Lower leg skin (tissue), 4 donors: ENCODE data around the gene HMG20A. TPM values are rescaled to one million over a fixed set of nuclear protein-coding genes. Genes with fewer than 3 reads are reported as not detected.

Experiments used
- DNase-seq, 2 donors: peaks; one replicate each; pipeline ENCODE4 v3.0.0-alpha.2; 2019; ENCODE audit warnings: low spot score in 2 of 2
- H3K4me3 ChIP-seq: fragments of 200-600 bp; sonication (generic); 2 replicates; pipeline ENCODE4 v1.5.1; 2017; ENCODE audit warnings: mild to moderate bottlenecking, low read depth; ENCODE audit not compliant: poor library complexity, severe bottlenecking
- CTCF ChIP-seq, 3 donors: fragments of 450-650 bp; IDR thresholded peaks; one replicate each; pipeline ENCODE4 v1.5.1; 2016; ENCODE audit warnings: antibody characterized with exemption in 3 of 3, mild to moderate bottlenecking in 3 of 3, moderate library complexity in 2 of 3
- POLR2A ChIP-seq, 2 donors: fragments of 450-650 bp; IDR thresholded peaks; one replicate each; pipeline ENCODE4 v1.6.1; 2016 to 2017; ENCODE audit warnings: antibody characterized with exemption in 2 of 2, mild to moderate bottlenecking in 1 of 2, moderate library complexity in 1 of 2
- WGBS, 2 donors: methylation state at CpG; one replicate each; pipeline ENCODE4 v1.1.5; 2018; 5-methylcytosine and 5-hydroxymethylcytosine counted together
- intact Hi-C: fragments of 100-400 bp; cut with DNase I; formaldehyde crosslinking; loops from one replicate; pipeline ENCODE4 v1.15.0; 2023; ENCODE audit warnings: low total_unique reads
- total RNA-seq, 4 donors: library from RNA; depleted of rRNA; stranded (reverse); fragments of >200 nt; gene quantifications; one replicate each; pipeline ENCODE4 v1.1.0, GENCODE V29; 2016

The HMG20A gene
- total RNA-seq = 10 to 100 TPM; 16.8 to 28.1 (median 22.5) TPM

- intact Hi-C loops = no loop called here
- peak within 1 kb of the TSS; percentile 88 for H3K4me3 ChIP-seq
- TF ChIP-seq CTCF (IDR thresholded peaks at IDR 0.05) = no peak
- no peak for TF ChIP-seq POLR2A (IDR thresholded peaks at IDR 0.05)
- peak; percentile 37 to 89 for DNase-seq
- WGBS, 2 donors = 0 to 2% methylated on average over 22 to 24 of the region's 25 CpGs
These were observed at the start of gene HMG20A for GRCh38 chr15:77420610-77421369. HMG20A (plus strand) TSS chr15:77420888; CDS start chr15:77458408, 37,520 bp downstream.

GRCh38 chr15:77371850-77372563 lies 48.7 kb upstream of the HMG20A start:
- 85 to 87% methylated on average over 5 of the region's 5 CpGs for WGBS, 2 donors
- DNase-seq = no peak
- intact Hi-C loops = no loop called here
- TF ChIP-seq CTCF (IDR thresholded peaks at IDR 0.05) = no peak
- no peak for TF ChIP-seq POLR2A (IDR thresholded peaks at IDR 0.05)
- no peak overlapping the region for H3K4me3 ChIP-seq

- no peak for DNase-seq
- intact Hi-C loops = no loop called here
- WGBS, 2 donors = 86 to 98% methylated on average over 4 of the region's 4 CpGs
- TF ChIP-seq POLR2A (IDR thresholded peaks at IDR 0.05) (no peak), CTCF (IDR thresholded peaks at IDR 0.05) (no peak)
- H3K4me3 ChIP-seq = no peak overlapping the region
These were observed 47.2 kb upstream of the HMG20A start for GRCh38 chr15:77373441-77373840.

GRCh38 chr15:77375133-77375532 lies 45.6 kb upstream of the HMG20A start:
- H3K4me3 ChIP-seq = no peak overlapping the region
- TF ChIP-seq POLR2A (IDR thresholded peaks at IDR 0.05) = no peak
- TF ChIP-seq CTCF (IDR thresholded peaks at IDR 0.05) = no peak
- DNase-seq = no peak
- intact Hi-C loops = no loop called here
- 86 to 93% methylated on average over 1 of the region's 1 CpG for WGBS, 2 donors

- intact Hi-C loops = no loop called here
- 97 to 98% methylated on average over 1 of the region's 1 CpG for WGBS, 2 donors
- TF ChIP-seq CTCF (IDR thresholded peaks at IDR 0.05) = no peak
- no peak for TF ChIP-seq POLR2A (IDR thresholded peaks at IDR 0.05)
- no peak for DNase-seq
- H3K4me3 ChIP-seq = no peak overlapping the region
These were observed 43.9 kb upstream of the HMG20A start for GRCh38 chr15:77376770-77377169.
